GM12878 (cell line): ENCODE data around the gene MX1. TPM values are rescaled to one million over a fixed set of nuclear protein-coding genes. Genes with fewer than 3 reads are reported as not detected.

Source experiments
- ATAC-seq: fragments of 200-7000 bp; cut with Tn5 transposase; 3 replicates; pipeline ENCODE4 v1.9.1; 2020; ENCODE audit warnings: mild to moderate bottlenecking, moderate library complexity
- BruUV-seq: library from RNA; stranded (reverse); fragments of 400-500 nt; replicated peaks from 2 replicates; lab custom pipeline; 2021; lab: Mats Ljungman, UMichigan
- CTCF ChIA-PET: fragments of 300-600 bp; sonication (Branson Sonifier 250); formaldehyde crosslinking; extraction: SDS; loops from one replicate; lab custom pipeline; 2021; ENCODE audit warnings: inconsistent platforms; lab: Yijun Ruan, JAX
- POLR2A ChIA-PET: fragments of 350-600 bp; formaldehyde crosslinking; extraction: SDS; loops from one replicate; lab custom pipeline; 2021; ENCODE audit warnings: inconsistent platforms; lab: Charles Lee
- RAD21 ChIA-PET: fragments of 300-600 bp; sonication (Branson Sonifier 250); formaldehyde crosslinking; loops from one replicate; lab custom pipeline; 2023; ENCODE audit warnings: antibody characterized with exemption; ENCODE audit not compliant: unreplicated experiment; lab: Charles Lee
- SMC1A ChIA-PET: fragments of 300-600 bp; sonication (Branson Sonifier 250); formaldehyde crosslinking; loops from one replicate; lab custom pipeline; 2023; ENCODE audit not compliant: unreplicated experiment, uncharacterized antibody; lab: Charles Lee
- DNase-seq: peaks from one replicate; pipeline ENCODE4 v3.0.0-alpha.2; 2011; ENCODE audit warnings: low read depth, low spot score
- FAIRE-seq: peaks from 3 replicates; lab custom pipeline; 2011; peaks lifted over from hg19 to GRCh38; lab: Jason Lieb, UNC
- H2AFZ ChIP-seq: 2 replicates; pipeline ENCODE4 v1.6.0; 2011; ENCODE audit warnings: low read depth, low read length, control low read depth; ENCODE audit not compliant: control insufficient read depth
- H3K27ac ChIP-seq: 2 replicates; pipeline ENCODE4 v1.5.1; 2011; ENCODE audit warnings: control low read depth; ENCODE audit not compliant: control insufficient read depth, insufficient read depth
- H3K27me3 ChIP-seq, 2 experiments: replicated peaks in 1 of 2; 2 replicates each; pipeline versions ENCODE4 v1.6.0 to v1.6.1; 2011; ENCODE audit warnings: low read length in 1 of 2; ENCODE audit not compliant: control insufficient read depth in 2 of 2, insufficient read depth in 2 of 2
- H3K36me3 ChIP-seq, 2 experiments: 2 replicates each; pipeline ENCODE4 v1.5.1; 2011; ENCODE audit warnings: low read length in 1 of 2; ENCODE audit not compliant: control insufficient read depth in 2 of 2, insufficient read depth in 2 of 2
- H3K4me1 ChIP-seq: 2 replicates; pipeline ENCODE4 v1.6.1; 2011; ENCODE audit warnings: mild to moderate bottlenecking, low read length, moderate library complexity, mixed read lengths; ENCODE audit not compliant: control insufficient read depth, insufficient read depth
- H3K4me2 ChIP-seq: 2 replicates; pipeline ENCODE4 v1.6.0; 2011; ENCODE audit warnings: control low read depth; ENCODE audit not compliant: control insufficient read depth, insufficient read depth
- H3K4me3 ChIP-seq: fragments of 200-600 bp; sonication (generic); 2 replicates; pipeline ENCODE4 v1.5.1; 2016
- H3K79me2 ChIP-seq: 2 replicates; pipeline ENCODE4 v1.6.0; 2011; ENCODE audit warnings: low read length; ENCODE audit not compliant: control insufficient read depth, insufficient read depth
- H3K9ac ChIP-seq: 2 replicates; pipeline ENCODE4 v1.8.0; 2011; ENCODE audit warnings: low read length, control low read depth, mixed read lengths; ENCODE audit not compliant: control insufficient read depth, insufficient read depth
- H3K9me3 ChIP-seq: replicated peaks from 3 replicates; pipeline ENCODE4 v1.5.1; 2011; ENCODE audit warnings: mild to moderate bottlenecking, low read length; ENCODE audit not compliant: control insufficient read depth, insufficient read depth
- H4K20me1 ChIP-seq: 2 replicates; pipeline ENCODE4 v1.6.0; 2011; ENCODE audit not compliant: control insufficient read depth, insufficient read depth
- CEBPB ChIP-seq, 2 experiments: fragments of 150-350 bp in 1 of 2; IDR thresholded peaks; 2 replicates each; pipeline ENCODE4 v1.6.1; 2012 to 2014; ENCODE audit warnings: low read depth in 2 of 2, low read length in 2 of 2, borderline replicate concordance in 1 of 2, inconsistent platforms in 1 of 2
- CHD4 ChIP-seq: fragments of 200-600 bp; sonication (generic); IDR thresholded peaks from 2 replicates; pipeline ENCODE4 v1.6.1; 2016; ENCODE audit warnings: mild to moderate bottlenecking
- EED ChIP-seq: sonication (generic); IDR thresholded peaks from 2 replicates; pipeline ENCODE4 v1.6.1; 2016; ENCODE audit warnings: antibody characterized with exemption, low read depth
- FOXK2 ChIP-seq: fragments of 450-650 bp; IDR thresholded peaks from 2 replicates; pipeline ENCODE4 v1.6.1; 2017; ENCODE audit warnings: mild to moderate bottlenecking, moderate library complexity
- MYC ChIP-seq: IDR thresholded peaks from 2 replicates; pipeline ENCODE4 v1.6.1; 2011; ENCODE audit warnings: mild to moderate bottlenecking, low read length, moderate library complexity, inconsistent platforms; ENCODE audit not compliant: insufficient read depth, insufficient replicate concordance, insufficient read length, severe bottlenecking
- PAX5 ChIP-seq: IDR thresholded peaks from 2 replicates; pipeline ENCODE4 v1.6.1; 2011; ENCODE audit warnings: low read depth, low read length, borderline replicate concordance
- PRDM15 ChIP-seq: fragments of 450-650 bp; formaldehyde crosslinking; IDR thresholded peaks from 2 replicates; pipeline ENCODE4 v1.4.0; 2020; ENCODE audit warnings: mild to moderate bottlenecking, moderate library complexity
- RELA ChIP-seq: fragments of 450-650 bp; IDR thresholded peaks from 2 replicates; pipeline ENCODE4 v1.8.0; 2014; ENCODE audit warnings: borderline replicate concordance; ENCODE audit not compliant: partially characterized antibody
- SIN3A ChIP-seq: IDR thresholded peaks from 2 replicates; pipeline ENCODE4 v1.6.1; 2012; ENCODE audit warnings: low read depth, low read length, improper control_type of control experiment
- SMAD1 ChIP-seq: fragments of 450-650 bp; IDR thresholded peaks from 2 replicates; pipeline ENCODE4 v1.6.1; 2018; ENCODE audit warnings: mild to moderate bottlenecking, low read depth; ENCODE audit not compliant: partially characterized antibody
- SMC3 ChIP-seq: IDR thresholded peaks from 2 replicates; pipeline ENCODE4 v1.6.1; 2011; ENCODE audit warnings: low read length, improper control_type of control experiment, borderline replicate concordance
- SREBF1 ChIP-seq: IDR thresholded peaks from 2 replicates; pipeline ENCODE4 v1.6.1; 2012; ENCODE audit warnings: mild to moderate bottlenecking, low read length
- SUZ12 ChIP-seq: fragments of 200-600 bp; sonication (generic); IDR thresholded peaks from one replicate; pipeline ENCODE4 v1.6.1; 2018; ENCODE audit warnings: antibody characterized with exemption, mild to moderate bottlenecking; ENCODE audit not compliant: unreplicated experiment
- WGBS: methylation state at CpG from one replicate; pipeline ENCODE4 v1.1.6; 2016; ENCODE audit warnings: low lambda C conversion rate; ENCODE audit not compliant: insufficient replicate concordance, insufficient coverage; ENCODE audit errors: missing lambda C conversion rate; 5-methylcytosine and 5-hydroxymethylcytosine counted together
- in situ Hi-C: fragments of 300-500 bp; cut with MboI; formaldehyde crosslinking; loops from 9 replicates; pipeline ENCODE4 v1.14.3; 2018; ENCODE audit warnings: mixed read lengths
- intact Hi-C: fragments of 100-400 bp; cut with micrococcal nuclease; formaldehyde crosslinking; loops from one replicate; pipeline ENCODE4 v1.14.2; 2022; ENCODE audit not compliant: unreplicated experiment
- polyA plus RNA-seq, 11 experiments: library from polyadenylated mRNA; depleted of rRNA in 4 of 11; unstranded in 6 of 11; stranded (reverse) in 5 of 11; fragments of >200 nt; fragmentation: Nextera tagmentation in 4 of 11; fragmentation: Illumina TruSeq in 1 of 11; extraction: Ambion mirVana in 4 of 11; extraction: Trizol in 1 of 11; gene quantifications; 1 replicate in 1 of 11; 2 replicates in 10 of 11; pipeline versions ENCODE4 v1.2.1 to v1.2.3, GENCODE V29; 2011 to 2016; ENCODE audit warnings: inconsistent platforms in 2 of 11, missing spikeins in 2 of 11, low read depth in 1 of 11
- total RNA-seq, 4 experiments: library from RNA; depleted of rRNA in 3 of 4; stranded (reverse); fragments of >200 nt in 3 of 4; fragmentation: Illumina TruSeq in 1 of 4; extraction: Trizol in 1 of 4; gene quantifications; 2 replicates each; pipeline versions ENCODE4 v1.2.1 to v1.2.3, GENCODE V29; 2013 to 2021
- TF ChIP-seq, protein P1 (sequence below): fragments of 150-350 bp; IDR thresholded peaks from 2 replicates; pipeline ENCODE4 v1.6.1; 2016; ENCODE audit warnings: low read depth, low read length

The MX1 gene
- total and polyA plus RNA-seq, 10 of the 15 experiments (the other 5 are each of a cell fraction or from before 2014, with no cell fraction given): 75.9 to 385 (median 302) TPM

DNA sequence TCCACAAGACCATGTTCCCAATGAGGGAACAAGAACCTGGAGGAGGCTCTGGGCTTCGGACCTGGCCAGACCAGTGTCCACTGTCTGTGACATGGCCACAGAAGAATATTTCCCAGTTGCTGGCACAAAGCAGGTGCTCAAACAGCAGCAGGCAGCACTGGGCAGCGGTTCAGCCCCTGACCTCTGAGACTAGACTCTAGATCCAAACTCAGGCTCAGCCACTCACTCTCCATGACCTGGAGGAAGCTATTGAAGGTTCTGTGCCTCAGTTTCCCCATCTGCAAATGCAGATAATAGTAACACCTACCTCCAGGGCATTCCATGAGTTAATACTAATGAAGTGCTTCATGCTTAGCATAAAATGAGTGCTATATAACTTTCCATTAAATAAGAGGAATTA lies 73.9 kb downstream of the MX1 start (continued):
- TF ChIP-seq, protein P1, sequence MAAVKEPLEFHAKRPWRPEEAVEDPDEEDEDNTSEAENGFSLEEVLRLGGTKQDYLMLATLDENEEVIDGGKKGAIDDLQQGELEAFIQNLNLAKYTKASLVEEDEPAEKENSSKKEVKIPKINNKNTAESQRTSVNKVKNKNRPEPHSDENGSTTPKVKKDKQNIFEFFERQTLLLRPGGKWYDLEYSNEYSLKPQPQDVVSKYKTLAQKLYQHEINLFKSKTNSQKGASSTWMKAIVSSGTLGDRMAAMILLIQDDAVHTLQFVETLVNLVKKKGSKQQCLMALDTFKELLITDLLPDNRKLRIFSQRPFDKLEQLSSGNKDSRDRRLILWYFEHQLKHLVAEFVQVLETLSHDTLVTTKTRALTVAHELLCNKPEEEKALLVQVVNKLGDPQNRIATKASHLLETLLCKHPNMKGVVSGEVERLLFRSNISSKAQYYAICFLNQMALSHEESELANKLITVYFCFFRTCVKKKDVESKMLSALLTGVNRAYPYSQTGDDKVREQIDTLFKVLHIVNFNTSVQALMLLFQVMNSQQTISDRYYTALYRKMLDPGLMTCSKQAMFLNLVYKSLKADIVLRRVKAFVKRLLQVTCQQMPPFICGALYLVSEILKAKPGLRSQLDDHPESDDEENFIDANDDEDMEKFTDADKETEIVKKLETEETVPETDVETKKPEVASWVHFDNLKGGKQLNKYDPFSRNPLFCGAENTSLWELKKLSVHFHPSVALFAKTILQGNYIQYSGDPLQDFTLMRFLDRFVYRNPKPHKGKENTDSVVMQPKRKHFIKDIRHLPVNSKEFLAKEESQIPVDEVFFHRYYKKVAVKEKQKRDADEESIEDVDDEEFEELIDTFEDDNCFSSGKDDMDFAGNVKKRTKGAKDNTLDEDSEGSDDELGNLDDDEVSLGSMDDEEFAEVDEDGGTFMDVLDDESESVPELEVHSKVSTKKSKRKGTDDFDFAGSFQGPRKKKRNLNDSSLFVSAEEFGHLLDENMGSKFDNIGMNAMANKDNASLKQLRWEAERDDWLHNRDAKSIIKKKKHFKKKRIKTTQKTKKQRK: no peak
- no peak for TF ChIP-seq SREBF1
- TF ChIP-seq SIN3A: no peak
- TF ChIP-seq RELA: no peak

- 34% methylated on average over 6 of the region's 6 CpGs for WGBS
- no peaks in the 10 kb centered on the region for H3K79me2 ChIP-seq
- intact Hi-C loops: no loop called here
- no peak for ATAC-seq
- no peak overlapping the region for H3K9ac ChIP-seq
- H3K4me1 ChIP-seq: no peaks in the 10 kb centered on the region
- POLR2A ChIA-PET: no interaction called here
- peaks cover 0 to 4% of the 10 kb centered on the region in 2 experiments for H3K27me3 ChIP-seq
- no peak for DNase-seq
- SMC1A ChIA-PET: no interaction called here
- RAD21 ChIA-PET: no interaction called here
- no peak overlapping the region for H3K4me2 ChIP-seq
- no peak overlapping the region for H3K4me3 ChIP-seq
- no peak for FAIRE-seq
- no peak overlapping the region for H2AFZ ChIP-seq
- no TSS peak for BruUV-seq
- CTCF ChIA-PET: interaction anchor here (0.6 kb wide), 1 partner anchor 107 kb away, joined by 4 read pairs; no protein-coding TSS in a partner anchor
- H3K9me3 ChIP-seq: no peaks in the 10 kb centered on the region
- H3K36me3 ChIP-seq: no peaks in the 10 kb centered on the region
- no peak overlapping the region for H3K27ac ChIP-seq
- in situ Hi-C loops: no loop called here
- no peaks in the 10 kb centered on the region for H4K20me1 ChIP-seq
- no peak for TF ChIP-seq SMAD1
- TF ChIP-seq CEBPB (IDR thresholded peaks at IDR 0.05; ENCODE audit: borderline replicate concordance in 1 of 2, low read depth in 2 of 2, low read length in 2 of 2): no peak
- TF ChIP-seq FOXK2: no peak
- no peak for TF ChIP-seq RELA
- TF ChIP-seq SUZ12: no peak
- no peak for TF ChIP-seq SMC3
- TF ChIP-seq MYC: no peak
- TF ChIP-seq EED: no peak
- no peak for TF ChIP-seq PAX5
- TF ChIP-seq CHD4: no peak
- TF ChIP-seq PRDM15 (CRISPR knock-in tag): no peak
Observed at GRCh38 chr21:41500363-41500762, 74.3 kb downstream of the MX1 start.
